VCaP (cell line): ENCODE results near the gene UTP18.
A peak's percentile ranks its signal among the peaks of the same experiment; 100 is the strongest.
"Not testable (repeated sequence)": the region's sequence is repeated elsewhere in the genome, so short reads cannot be mapped to it uniquely, and the experiment has no call there.

Source experiments
- H3K27ac ChIP-seq: fragments of 450-650 bp; 2 replicates; pipeline ENCODE4 v1.5.1; 2017
- CTCF ChIP-seq: fragments of 450-650 bp; conservative IDR thresholded peaks from 2 replicates; pipeline ENCODE4 v1.5.1; 2017; ENCODE audit warnings: mild to moderate bottlenecking, moderate library complexity

Gene UTP18

DNA sequence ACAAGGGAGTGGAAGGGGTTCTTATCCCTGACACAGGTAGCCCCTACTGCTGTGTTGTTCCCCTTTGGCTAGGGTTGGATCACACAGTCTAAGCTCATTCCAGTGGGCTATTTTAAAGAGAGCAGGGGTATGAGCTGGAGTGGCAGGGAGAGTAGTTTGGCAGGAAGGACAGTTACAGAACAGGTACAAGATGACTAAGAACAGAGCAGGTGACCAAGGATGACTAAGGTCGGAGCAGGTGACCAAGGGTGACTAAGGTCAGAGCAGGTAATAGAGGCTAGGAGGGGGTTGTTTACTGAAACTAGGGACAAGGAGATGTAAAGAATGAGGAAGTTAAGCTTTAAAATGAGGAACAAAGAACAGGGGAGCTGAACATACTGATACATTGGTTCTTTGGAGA is 58.8 kb downstream of the UTP18 start:
- no peak overlapping the region for H3K27ac ChIP-seq
- TF ChIP-seq CTCF, result no peak

DNA sequence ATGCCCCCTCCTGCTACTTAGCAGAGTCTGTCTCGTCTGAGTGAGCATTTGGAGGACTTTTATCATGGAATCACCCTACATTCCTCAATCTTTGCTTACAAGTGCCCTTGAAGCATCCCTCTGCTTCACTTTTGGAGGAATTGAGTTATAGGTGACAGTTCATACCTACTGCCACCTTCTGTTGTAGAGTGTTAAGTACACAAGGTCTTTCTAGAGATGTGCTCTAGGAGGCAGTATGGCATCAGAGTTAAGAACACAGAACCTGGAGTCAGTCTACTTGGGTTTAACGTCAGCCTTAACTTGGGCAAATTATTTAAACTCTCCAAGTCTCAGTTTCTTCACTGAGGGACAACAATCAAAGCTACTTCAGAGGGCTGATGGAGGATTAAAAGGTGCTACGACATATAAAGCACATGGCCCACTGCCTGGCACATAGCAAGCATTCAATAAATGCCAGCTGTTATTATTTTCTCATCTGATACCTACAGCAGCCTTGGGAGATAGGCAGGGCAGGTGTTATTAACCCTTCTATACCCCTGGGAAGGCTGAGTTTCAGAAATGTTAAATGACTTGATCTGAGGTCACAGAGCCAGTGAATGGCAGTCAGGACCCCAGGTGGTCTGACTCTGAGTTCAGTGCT is 62.2 kb downstream of the UTP18 start:
- H3K27ac ChIP-seq, result no peak overlapping the region
- TF ChIP-seq CTCF, result peak; percentile 50

DNA sequence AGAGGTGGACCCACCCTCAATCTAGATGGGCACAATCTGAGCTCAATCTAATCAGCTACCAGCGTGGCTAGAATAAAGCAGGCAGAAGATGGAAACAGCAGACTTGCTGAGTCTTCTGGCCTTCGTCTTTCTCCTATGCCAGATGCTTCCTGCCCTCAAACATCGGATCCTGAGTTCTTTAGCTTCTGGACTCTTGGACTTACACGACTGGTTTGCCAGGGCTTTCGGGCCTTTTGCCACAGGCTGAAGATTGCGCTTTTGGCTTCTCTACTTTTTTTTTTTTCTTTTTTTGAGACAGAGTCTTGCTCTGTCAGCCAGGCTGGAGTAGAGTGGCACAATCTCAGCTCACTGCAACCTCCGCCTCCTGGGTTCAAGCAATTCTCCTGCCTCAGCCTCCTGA is 65.1 kb downstream of the UTP18 start:
- no peak for TF ChIP-seq CTCF
- H3K27ac ChIP-seq, result no peak overlapping the region

GRCh38 chr17:51330861-51331503 is 70.6 kb downstream of the UTP18 start:
- H3K27ac ChIP-seq, result not testable (repeated sequence)

- H3K27ac ChIP-seq, result no peak overlapping the region
- no peak for TF ChIP-seq CTCF
These were observed 74.8 kb downstream of the UTP18 start for GRCh38 chr17:51335006-51335590.

- no peak for TF ChIP-seq CTCF
- H3K27ac ChIP-seq, result no peak overlapping the region
These were observed 75.8 kb downstream of the UTP18 start for GRCh38 chr17:51335883-51336822.

GRCh38 chr17:51341457-51341856 is 81.1 kb downstream of the UTP18 start:
- TF ChIP-seq CTCF, result no peak
- H3K27ac ChIP-seq, result no peak overlapping the region
